IMR-90 (cell line): ENCODE measurements around the gene OTULINL.

ENCODE experiments used
- POLR2A ChIP-seq: IDR thresholded peaks from 2 replicates; pipeline ENCODE4 v1.6.1; 2012; ENCODE audit warnings: mild to moderate bottlenecking, low read depth, low read length
- TF ChIP-seq, protein P1 (sequence below): conservative IDR thresholded peaks from 2 replicates; pipeline ENCODE4 v1.5.1; 2012; ENCODE audit warnings: mild to moderate bottlenecking, low read depth, low read length, improper control_type of control experiment

DNA sequence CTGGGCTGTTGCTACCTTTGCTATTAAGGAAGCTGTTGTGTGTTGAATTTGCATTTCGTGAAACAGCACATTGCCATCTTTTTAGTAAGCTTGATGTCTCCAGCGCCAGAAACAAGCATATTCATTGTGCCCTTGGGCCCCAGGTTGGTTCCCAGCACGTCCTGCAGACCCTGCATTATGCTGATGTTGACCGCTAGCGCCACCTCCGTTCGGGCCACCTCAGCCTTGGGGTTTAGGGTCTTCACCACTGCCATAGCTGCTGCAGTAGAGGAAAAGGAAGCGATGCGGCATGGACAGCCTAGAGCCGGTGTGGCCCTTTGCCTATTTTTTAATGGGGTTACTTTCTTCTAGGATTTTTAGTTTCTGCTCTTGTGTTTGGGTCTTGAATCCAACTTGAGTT, 59.2 kb downstream of the OTULINL start:
- TF ChIP-seq POLR2A: no peak
- TF ChIP-seq, protein P1, sequence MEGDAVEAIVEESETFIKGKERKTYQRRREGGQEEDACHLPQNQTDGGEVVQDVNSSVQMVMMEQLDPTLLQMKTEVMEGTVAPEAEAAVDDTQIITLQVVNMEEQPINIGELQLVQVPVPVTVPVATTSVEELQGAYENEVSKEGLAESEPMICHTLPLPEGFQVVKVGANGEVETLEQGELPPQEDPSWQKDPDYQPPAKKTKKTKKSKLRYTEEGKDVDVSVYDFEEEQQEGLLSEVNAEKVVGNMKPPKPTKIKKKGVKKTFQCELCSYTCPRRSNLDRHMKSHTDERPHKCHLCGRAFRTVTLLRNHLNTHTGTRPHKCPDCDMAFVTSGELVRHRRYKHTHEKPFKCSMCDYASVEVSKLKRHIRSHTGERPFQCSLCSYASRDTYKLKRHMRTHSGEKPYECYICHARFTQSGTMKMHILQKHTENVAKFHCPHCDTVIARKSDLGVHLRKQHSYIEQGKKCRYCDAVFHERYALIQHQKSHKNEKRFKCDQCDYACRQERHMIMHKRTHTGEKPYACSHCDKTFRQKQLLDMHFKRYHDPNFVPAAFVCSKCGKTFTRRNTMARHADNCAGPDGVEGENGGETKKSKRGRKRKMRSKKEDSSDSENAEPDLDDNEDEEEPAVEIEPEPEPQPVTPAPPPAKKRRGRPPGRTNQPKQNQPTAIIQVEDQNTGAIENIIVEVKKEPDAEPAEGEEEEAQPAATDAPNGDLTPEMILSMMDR: no peak
